ENCODE results near the gene RASSF7.
A peak's percentile ranks its signal among the peaks of the same experiment; 100 is the strongest.

The RASSF7 gene

GRCh38 chr11:558503-558902 lies 2.3 kb upstream of the RASSF7 start:
- no peaks in the 10 kb centered on the region for H4K20me1 ChIP-seq (ENCODE audit: low read depth, low read length)

DNA sequence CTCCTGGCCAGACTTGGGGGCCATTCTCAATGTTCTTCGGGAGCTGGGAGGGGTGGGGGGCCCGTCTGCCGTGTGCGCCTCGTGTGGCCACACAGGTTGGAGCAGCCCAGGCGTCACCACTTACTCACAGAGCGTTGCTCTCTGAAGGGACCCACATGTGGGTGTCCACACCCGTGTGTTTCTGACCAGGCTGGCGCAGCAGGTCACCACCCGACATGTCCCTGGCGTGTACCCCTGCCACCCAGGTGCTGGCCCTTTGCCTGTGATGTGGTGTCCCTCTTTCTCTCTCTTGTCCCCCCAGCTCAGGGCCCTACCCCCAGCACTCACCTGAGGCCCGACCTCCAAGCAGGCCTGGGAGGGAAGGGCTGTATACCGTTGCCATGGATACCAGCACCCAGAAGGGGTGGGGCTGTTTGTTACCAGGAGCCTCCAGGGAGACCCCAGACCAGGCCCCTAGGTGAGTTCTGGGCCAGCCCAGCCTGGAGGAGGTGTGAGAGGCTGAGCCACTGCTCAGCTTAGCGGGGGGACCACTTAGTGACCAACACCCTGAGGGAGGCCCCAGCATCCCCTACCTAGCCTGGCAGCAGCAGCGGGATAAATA lies 1.6 kb upstream of the RASSF7 start:
- no peak overlapping the region for H3K4me3 ChIP-seq (ENCODE audit: insufficient read depth, low read length, poor library complexity, severe bottlenecking)
- TF ChIP-seq, protein P1, sequence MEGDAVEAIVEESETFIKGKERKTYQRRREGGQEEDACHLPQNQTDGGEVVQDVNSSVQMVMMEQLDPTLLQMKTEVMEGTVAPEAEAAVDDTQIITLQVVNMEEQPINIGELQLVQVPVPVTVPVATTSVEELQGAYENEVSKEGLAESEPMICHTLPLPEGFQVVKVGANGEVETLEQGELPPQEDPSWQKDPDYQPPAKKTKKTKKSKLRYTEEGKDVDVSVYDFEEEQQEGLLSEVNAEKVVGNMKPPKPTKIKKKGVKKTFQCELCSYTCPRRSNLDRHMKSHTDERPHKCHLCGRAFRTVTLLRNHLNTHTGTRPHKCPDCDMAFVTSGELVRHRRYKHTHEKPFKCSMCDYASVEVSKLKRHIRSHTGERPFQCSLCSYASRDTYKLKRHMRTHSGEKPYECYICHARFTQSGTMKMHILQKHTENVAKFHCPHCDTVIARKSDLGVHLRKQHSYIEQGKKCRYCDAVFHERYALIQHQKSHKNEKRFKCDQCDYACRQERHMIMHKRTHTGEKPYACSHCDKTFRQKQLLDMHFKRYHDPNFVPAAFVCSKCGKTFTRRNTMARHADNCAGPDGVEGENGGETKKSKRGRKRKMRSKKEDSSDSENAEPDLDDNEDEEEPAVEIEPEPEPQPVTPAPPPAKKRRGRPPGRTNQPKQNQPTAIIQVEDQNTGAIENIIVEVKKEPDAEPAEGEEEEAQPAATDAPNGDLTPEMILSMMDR (IDR thresholded peaks at IDR 0.05; ENCODE audit: insufficient read depth, low read length, poor library complexity, severe bottlenecking), result no peak
- no peak for TF ChIP-seq EZH2phosphoT487 (conservative IDR thresholded peaks at IDR 0.05; ENCODE audit: low read length)
- no peaks in the 10 kb centered on the region for H3K27me3 ChIP-seq (ENCODE audit: low read length)
- no peaks in the 10 kb centered on the region for H3K9me2 ChIP-seq (replicated peaks; ENCODE audit: insufficient read depth, low read length)
- no peaks in the 10 kb centered on the region for H4K20me1 ChIP-seq (ENCODE audit: low read depth, low read length)
- no peaks in the 10 kb centered on the region for H3K36me3 ChIP-seq (ENCODE audit: low read length)
- no peak overlapping the region for H3K27ac ChIP-seq (ENCODE audit: low read depth, low read length)
- no peak overlapping the region for H2AFZ ChIP-seq (ENCODE audit: low read depth, low read length, severe bottlenecking)
- H3K9me3 ChIP-seq (ENCODE audit: insufficient read depth, low read length), result no peaks in the 10 kb centered on the region
- 0 out of 2 replicates have a peak, but pooled peaks cover 3% of the 10 kb centered on the region for H3F3A ChIP-seq (ENCODE audit: insufficient read depth)
- no peaks in the 10 kb centered on the region; the same call in 1 of the 2 replicates for H3K79me2 ChIP-seq (ENCODE audit: insufficient read depth, low read length)
- no peak overlapping the region for H3K9ac ChIP-seq (ENCODE audit: low read length)
- no peak overlapping the region for H3K4me2 ChIP-seq (ENCODE audit: low read depth, low read length, poor library complexity, severe bottlenecking)

More at GRCh38 chr11:558503-558902, 2.3 kb upstream of the RASSF7 start:
- Histone ChIP-seq H3K4me2 (ENCODE audit: low read depth, low read length, poor library complexity, severe bottlenecking) (no peak overlapping the region), H3K27ac (ENCODE audit: low read depth, low read length) (no peak overlapping the region), H3K9me3 (ENCODE audit: insufficient read depth, low read length) (no peaks in the 10 kb centered on the region), H3F3A (ENCODE audit: insufficient read depth) (0 out of 2 replicates have a peak, but pooled peaks cover 3% of the 10 kb centered on the region), H2AFZ (ENCODE audit: low read depth, low read length, severe bottlenecking) (no peak overlapping the region), H3K79me2 (ENCODE audit: insufficient read depth, low read length) (no peaks in the 10 kb centered on the region; the same call in 1 of the 2 replicates), H3K9me2 (replicated peaks; ENCODE audit: insufficient read depth, low read length) (no peaks in the 10 kb centered on the region), H3K9ac (ENCODE audit: low read length) (no peak overlapping the region), H3K27me3 (ENCODE audit: low read length) (no peaks in the 10 kb centered on the region), H3K36me3 (ENCODE audit: low read length) (no peaks in the 10 kb centered on the region), H3K4me3 (ENCODE audit: insufficient read depth, low read length, poor library complexity, severe bottlenecking) (no peak overlapping the region)
- no peak for TF ChIP-seq EZH2phosphoT487 (conservative IDR thresholded peaks at IDR 0.05; ENCODE audit: low read length)
- TF ChIP-seq, protein P1 (IDR thresholded peaks at IDR 0.05; ENCODE audit: insufficient read depth, low read length, poor library complexity, severe bottlenecking), result no peak

- Histone ChIP-seq H4K20me1 (ENCODE audit: low read depth, low read length) (no peaks in the 10 kb centered on the region), H2AFZ (ENCODE audit: low read depth, low read length, severe bottlenecking) (peak overlapping the region; percentile 75), H3K4me3 (ENCODE audit: insufficient read depth, low read length, poor library complexity, severe bottlenecking) (peak overlapping the region; percentile 65), H3K79me2 (ENCODE audit: insufficient read depth, low read length) (no peaks in the 10 kb centered on the region; the same call in 1 of the 2 replicates), H3F3A (ENCODE audit: insufficient read depth) (0 out of 2 replicates have a peak, but pooled peaks cover 3% of the 10 kb centered on the region), H3K4me2 (ENCODE audit: low read depth, low read length, poor library complexity, severe bottlenecking) (peak overlapping the region; percentile 84), H3K9ac (ENCODE audit: low read length) (peak overlapping the region; percentile 75), H3K36me3 (ENCODE audit: low read length) (no peaks in the 10 kb centered on the region), H3K9me2 (replicated peaks; ENCODE audit: insufficient read depth, low read length) (no peaks in the 10 kb centered on the region), H3K27me3 (ENCODE audit: low read length) (no peaks in the 10 kb centered on the region), H3K9me3 (ENCODE audit: insufficient read depth, low read length) (no peaks in the 10 kb centered on the region), H3K27ac (ENCODE audit: low read depth, low read length) (0 out of 2 replicates have a peak overlapping the region, but pooled peaks have one; percentile 39)
- TF ChIP-seq, protein P1 (IDR thresholded peaks at IDR 0.05; ENCODE audit: insufficient read depth, low read length, poor library complexity, severe bottlenecking), result no peak
- no peak for TF ChIP-seq EZH2phosphoT487 (conservative IDR thresholded peaks at IDR 0.05; ENCODE audit: low read length)
Measured at GRCh38 chr11:559712-560304, 962 bp upstream of the RASSF7 start.
